H1 (cell line): ENCODE data around the gene GABRD. TPM values are rescaled to one million over a fixed set of nuclear protein-coding genes. Genes with fewer than 3 reads are reported as not detected.

ENCODE experiments used
- BCL11A ChIP-seq, 2 experiments: IDR thresholded peaks; one replicate each; pipeline ENCODE4 v1.6.1; 2011; ENCODE audit warnings: low read depth in 2 of 2, low read length in 2 of 2, mild to moderate bottlenecking in 2 of 2
- CHD7 ChIP-seq: fragments of 300-600 bp; sonication (generic); IDR thresholded peaks from 2 replicates; pipeline ENCODE4 v1.7.1; 2012; ENCODE audit warnings: low read length, moderate library complexity, mild to moderate bottlenecking, inconsistent platforms; ENCODE audit not compliant: insufficient replicate concordance
- CTCF ChIP-seq, 3 experiments: IDR thresholded peaks; 1 replicate in 2 of 3; 2 replicates in 1 of 3; pipeline versions ENCODE4 v1.5.1 to v1.6.1; 2011; ENCODE audit warnings: low read length in 3 of 3, mild to moderate bottlenecking in 3 of 3, inconsistent platforms in 2 of 3, low read depth in 1 of 3, moderate library complexity in 1 of 3; ENCODE audit not compliant: insufficient read depth in 1 of 3; ENCODE audit errors: control extremely low read depth in 1 of 3
- JUND ChIP-seq: IDR thresholded peaks from 2 replicates; pipeline ENCODE4 v1.6.1; 2011; ENCODE audit warnings: mild to moderate bottlenecking, improper control_type of control experiment, low read length
- KDM4A ChIP-seq: IDR thresholded peaks from one replicate; pipeline ENCODE4 v1.7.1; 2012; ENCODE audit warnings: low read depth, mild to moderate bottlenecking, moderate library complexity, low read length, inconsistent platforms; ENCODE audit not compliant: severe bottlenecking
- MAFK ChIP-seq: IDR thresholded peaks from 2 replicates; pipeline ENCODE4 v1.6.1; 2012; ENCODE audit warnings: low read depth, mild to moderate bottlenecking, improper control_type of control experiment, low read length
- NANOG ChIP-seq: IDR thresholded peaks from 2 replicates; pipeline ENCODE4 v1.6.1; 2011; ENCODE audit warnings: low read length, low read depth, mild to moderate bottlenecking, inconsistent platforms; ENCODE audit not compliant: insufficient read depth, poor library complexity, severe bottlenecking
- NRF1 ChIP-seq: IDR thresholded peaks from 2 replicates; pipeline ENCODE4 v1.6.1; 2011; ENCODE audit warnings: mild to moderate bottlenecking, low read depth, low read length, improper control_type of control experiment
- POLR2A ChIP-seq, 2 experiments: IDR thresholded peaks; 1 replicate in 1 of 2; 2 replicates in 1 of 2; pipeline ENCODE4 v1.6.1; 2011; ENCODE audit warnings: low read depth in 2 of 2, low read length in 2 of 2, mild to moderate bottlenecking in 2 of 2; ENCODE audit errors: control extremely low read depth in 1 of 2
- SP1 ChIP-seq: IDR thresholded peaks from 2 replicates; pipeline ENCODE4 v1.6.1; 2011; ENCODE audit warnings: low read depth, low read length
- polyA plus RNA-seq, 7 experiments: library from polyadenylated mRNA; depleted of rRNA in 3 of 7; stranded (reverse) in 5 of 7; unstranded in 2 of 7; fragments of >200 nt in 5 of 7; fragments of 200-250 nt in 2 of 7; gene quantifications; 1 replicate in 5 of 7; 2 replicates in 1 of 7; 4 replicates in 1 of 7; pipeline versions ENCODE4 v1.2.1 to v1.2.3, GENCODE V29; 2011 to 2013; ENCODE audit warnings: missing spikeins in 2 of 7, mixed read lengths in 2 of 7
- total RNA-seq: library from RNA; stranded (reverse); fragmentation: NEBNext Ultra II Directional; extraction: Animal tissue kit (Norgen Biotek cat#: 25700); gene quantifications from 2 replicates; pipeline ENCODE4 v1.2.1, GENCODE V29; 2021

GABRD gene
- total and polyA plus RNA-seq, 2 of the 8 experiments (the other 6 are each of a cell fraction or from before 2014, with no cell fraction given), result 1.8 to 3.0 TPM

- TF ChIP-seq CHD7, result no peak
- TF ChIP-seq NANOG, result no peak
- TF ChIP-seq JUND, result no peak
- TF ChIP-seq CTCF (IDR thresholded peaks at IDR 0.05; ENCODE audit: control extremely low read depth in 1 of 3, insufficient read depth in 1 of 3, low read depth in 1 of 3, low read length in 3 of 3), result no peak
- no peak for TF ChIP-seq SP1
- TF ChIP-seq NRF1, result no peak
- TF ChIP-seq POLR2A (IDR thresholded peaks at IDR 0.05; ENCODE audit: control extremely low read depth in 1 of 2, low read depth in 2 of 2, low read length in 2 of 2), result no peak
- no peak for TF ChIP-seq KDM4A
- no peak for TF ChIP-seq MAFK
- no peak for TF ChIP-seq BCL11A (IDR thresholded peaks at IDR 0.05; ENCODE audit: low read depth in 2 of 2, low read length in 2 of 2)
These were observed 49.8 kb downstream of the GABRD start (continued) for GRCh38 chr1:2068951-2069350.
